ENCODE measurements around the gene LHX2. TPM values are rescaled to one million over a fixed set of nuclear protein-coding genes. Genes with fewer than 3 reads are reported as not detected.

Gene LHX2
- total and polyA plus RNA-seq, 2 of the 4 experiments (the other 2 are of a cell fraction): not detected

- H2AK9ac ChIP-seq (replicated peaks; ENCODE audit: low read depth, low read length, poor library complexity): no peak overlapping the region
- no peaks in the 10 kb centered on the region for H3K9me1 ChIP-seq (ENCODE audit: insufficient read depth, low read length)
- no peak overlapping the region for H3K9ac ChIP-seq (ENCODE audit: low read depth, low read length)
- H3K18ac ChIP-seq (ENCODE audit: low read depth, low read length): no peak overlapping the region
- no peaks in the 10 kb centered on the region; the same call in 1 of the 2 replicates for H3K9me3 ChIP-seq (ENCODE audit: control insufficient read depth, insufficient read depth, low read length)
- no peak overlapping the region for H3K23ac ChIP-seq (ENCODE audit: low read depth, low read length)
- no TSS peak for BruUV-seq (replicated peaks)
- ChIA-PET POLR2A (ENCODE audit: unreplicated experiment) (no interaction called here), CTCF (no interaction called here)
- no peak overlapping the region for H2BK20ac ChIP-seq (ENCODE audit: low read depth, low read length)
- no peak for DNase-seq
- H3K36me3 ChIP-seq (ENCODE audit: control insufficient read depth, insufficient read depth, low read length): no peaks in the 10 kb centered on the region
- no peak overlapping the region for H2BK15ac ChIP-seq (ENCODE audit: low read depth, low read length)
- H2AFZ ChIP-seq (replicated peaks; ENCODE audit: low read length, poor library complexity): no peak overlapping the region
- no peak overlapping the region for H2AK5ac ChIP-seq (ENCODE audit: low read depth, low read length)
- no peak overlapping the region for H4K91ac ChIP-seq (ENCODE audit: insufficient read depth, low read depth, low read length)
- 30% methylated on average over 1 of the region's 3 CpGs; no CpG with 5 or more reads in 1 of the 2 experiments for WGBS, 2 experiments (ENCODE audit: extremely low coverage in 2 of 2, insufficient read length in 1 of 2)
- no peak overlapping the region for H3K4me2 ChIP-seq (ENCODE audit: low read depth, low read length)
- in situ Hi-C loops (cut with MboI; ENCODE audit: low sequenced_read_pairs) (no loop called here), intact Hi-C loops (cut with micrococcal nuclease) (no loop called here), dilution Hi-C loops (cut with HindIII; ENCODE audit: low sequenced_read_pairs, unreplicated experiment) (no loop called here)
- no peak overlapping the region for H3K4ac ChIP-seq (ENCODE audit: low read depth, low read length)
- H3K4me3 ChIP-seq (ENCODE audit: insufficient read depth, low read depth, low read length): no peak overlapping the region
- H2BK5ac ChIP-seq (ENCODE audit: low read depth, low read length, poor library complexity, severe bottlenecking): no peak overlapping the region
- no peak overlapping the region for H4K5ac ChIP-seq (ENCODE audit: low read depth, low read length)
- H4K20me1 ChIP-seq (ENCODE audit: insufficient read depth, low read length): no peaks in the 10 kb centered on the region
- no peak for TF ChIP-seq MAZ (IDR thresholded peaks at IDR 0.05; ENCODE audit: borderline replicate concordance, low read depth, low read length)
- TF ChIP-seq NFE2L2 (IDR thresholded peaks at IDR 0.05; ENCODE audit: low read depth, low read length): no peak
- TF ChIP-seq RCOR1 (IDR thresholded peaks at IDR 0.05; ENCODE audit: insufficient replicate concordance, low read length): no peak
- TF ChIP-seq USF2 (IDR thresholded peaks at IDR 0.05; ENCODE audit: low read depth, low read length): no peak
- TF ChIP-seq FOS (IDR thresholded peaks at IDR 0.05; ENCODE audit: low read depth, low read length): no peak
- TF ChIP-seq ELK1 (IDR thresholded peaks at IDR 0.05; ENCODE audit: borderline replicate concordance, low read depth, low read length): no peak
- TF ChIP-seq POLR2A (IDR thresholded peaks at IDR 0.05; ENCODE audit: low read depth, low read length): no peak
- no peak for TF ChIP-seq SMC3 (IDR thresholded peaks at IDR 0.05; ENCODE audit: low read depth, low read length)
- TF ChIP-seq MAFK (IDR thresholded peaks at IDR 0.05; ENCODE audit: low read depth, low read length): no peak
- no peak for TF ChIP-seq RAD21 (IDR thresholded peaks at IDR 0.05; ENCODE audit: low read length)
- TF ChIP-seq MXI1 (IDR thresholded peaks at IDR 0.05; ENCODE audit: borderline replicate concordance, low read depth, low read length): no peak
- TF ChIP-seq RFX5 (IDR thresholded peaks at IDR 0.05; ENCODE audit: low read depth, low read length): no peak
- no peak for TF ChIP-seq CTCF (conservative IDR thresholded peaks at IDR 0.05; ENCODE audit: low read depth, low read length)
- TF ChIP-seq CHD1 (IDR thresholded peaks at IDR 0.05; ENCODE audit: low read depth, low read length): no peak
- no peak for TF ChIP-seq CEBPB (IDR thresholded peaks at IDR 0.05; ENCODE audit: low read depth, low read length)
- TF ChIP-seq BHLHE40 (IDR thresholded peaks at IDR 0.05; ENCODE audit: low read depth, low read length): no peak
- no peak overlapping the region for H3K56ac ChIP-seq (ENCODE audit: extremely low read depth, insufficient read depth, low read length)
- H3K14ac ChIP-seq (replicated peaks; ENCODE audit: low read depth, low read length): no peak overlapping the region
- no peak overlapping the region for H2BK120ac ChIP-seq (ENCODE audit: low read depth, low read length)
- H3K79me1 ChIP-seq (ENCODE audit: low read depth in 1 of 2, low read length in 2 of 2): no peaks in the 10 kb centered on the region
- no peak overlapping the region for H3K27ac ChIP-seq (ENCODE audit: insufficient read depth, low read length)
- no peaks in the 10 kb centered on the region for H3K4me1 ChIP-seq (ENCODE audit: control insufficient read depth, insufficient read depth, low read length)
- peaks cover 73% of the 10 kb centered on the region for H3K27me3 ChIP-seq (ENCODE audit: control insufficient read depth, insufficient read depth, low read length)
- no peak overlapping the region for H4K8ac ChIP-seq (ENCODE audit: low read depth in 2 of 2, low read length in 2 of 2)
- no peak for ATAC-seq (ENCODE audit: low read depth)
These were observed 26.8 kb upstream of the LHX2 start for GRCh38 chr9:123984802-123985201.
